GM23338 (cell line): ENCODE measurements around the gene RELN. TPM values are rescaled to one million over a fixed set of nuclear protein-coding genes. Genes with fewer than 3 reads are reported as not detected.

ENCODE experiments used
- ATAC-seq: fragments of 200-7000 bp; cut with Tn5 transposase; 3 replicates; pipeline ENCODE4 v1.9.1; 2020
- DNase-seq: peaks from one replicate; pipeline ENCODE4 v3.0.0-alpha.2; 2015; ENCODE audit warnings: low spot score
- H2AFZ ChIP-seq: fragments of 200-600 bp; sonication (generic); 2 replicates; pipeline ENCODE4 v1.8.0; 2016; ENCODE audit warnings: antibody characterized with exemption, mild to moderate bottlenecking, moderate library complexity
- H3F3A ChIP-seq: fragments of 200-600 bp; sonication (generic); replicated peaks from 2 replicates; pipeline ENCODE4 v1.8.0; 2017; ENCODE audit warnings: antibody characterized with exemption, mixed run types, low read depth
- H3K27ac ChIP-seq: fragments of 200-600 bp; sonication (generic); 2 replicates; pipeline ENCODE4 v1.6.1; 2016; ENCODE audit warnings: low read depth
- H3K27me3 ChIP-seq: fragments of 200-600 bp; sonication (generic); 2 replicates; pipeline ENCODE4 v1.8.0; 2016; ENCODE audit warnings: mild to moderate bottlenecking, mixed run types, moderate library complexity; ENCODE audit not compliant: insufficient read depth
- H3K36me3 ChIP-seq: fragments of 200-600 bp; sonication (generic); 2 replicates; pipeline ENCODE4 v1.8.0; 2016; ENCODE audit warnings: mild to moderate bottlenecking; ENCODE audit not compliant: insufficient read depth
- H3K4me1 ChIP-seq: fragments of 200-600 bp; sonication (generic); 2 replicates; pipeline ENCODE4 v1.8.0; 2016; ENCODE audit warnings: mild to moderate bottlenecking, moderate library complexity; ENCODE audit not compliant: insufficient read depth
- H3K4me2 ChIP-seq: fragments of 200-600 bp; sonication (generic); 2 replicates; pipeline ENCODE4 v1.7.1; 2017; ENCODE audit warnings: mixed run types
- H3K4me3 ChIP-seq: fragments of 200-600 bp; sonication (generic); 2 replicates; pipeline ENCODE4 v1.6.1; 2016; ENCODE audit warnings: mixed run types
- H3K79me2 ChIP-seq: fragments of 200-600 bp; sonication (generic); replicated peaks from 2 replicates; pipeline ENCODE4 v1.8.0; 2017; ENCODE audit warnings: mild to moderate bottlenecking; ENCODE audit not compliant: insufficient read depth
- H3K9me2 ChIP-seq: fragments of 200-600 bp; sonication (generic); 2 replicates; pipeline ENCODE4 v1.8.0; 2017; ENCODE audit not compliant: insufficient read depth
- H4K20me1 ChIP-seq: fragments of 200-600 bp; sonication (generic); replicated peaks from 2 replicates; pipeline ENCODE4 v1.8.0; 2017; ENCODE audit warnings: mild to moderate bottlenecking; ENCODE audit not compliant: insufficient read depth
- H3K27ac Mint-ChIP-seq: 2 replicates; pipeline ENCODE4 v1.8.0; 2020; ENCODE audit warnings: inconsistent platforms, mild to moderate bottlenecking, moderate library complexity, mixed read lengths
- H3K27me3 Mint-ChIP-seq: 3 replicates; pipeline ENCODE4 v1.8.0; 2022; ENCODE audit warnings: low read depth, mild to moderate bottlenecking, moderate library complexity, mixed read lengths, inconsistent platforms; ENCODE audit not compliant: insufficient read depth, poor library complexity
- H3K36me3 Mint-ChIP-seq: 3 replicates; pipeline ENCODE4 v1.8.0; 2021; ENCODE audit warnings: low read depth, mild to moderate bottlenecking, inconsistent platforms, moderate library complexity, mixed read lengths
- H3K4me1 Mint-ChIP-seq: 3 replicates; pipeline ENCODE4 v1.8.0; 2020; ENCODE audit warnings: mild to moderate bottlenecking, inconsistent platforms, mixed read lengths
- H3K4me3 Mint-ChIP-seq: 3 replicates; pipeline ENCODE4 v1.8.0; 2021; ENCODE audit warnings: moderate library complexity, mild to moderate bottlenecking, inconsistent platforms, mixed read lengths
- H3K9me3 Mint-ChIP-seq: 3 replicates; pipeline ENCODE4 v1.8.0; 2020; ENCODE audit warnings: moderate library complexity, mild to moderate bottlenecking, inconsistent platforms, mixed read lengths
- CREB1 ChIP-seq: fragments of 250-450 bp; sonication (Bioruptor Pico); IDR thresholded peaks from 2 replicates; pipeline ENCODE4 v1.5.0; 2020; ENCODE audit warnings: low read depth, mild to moderate bottlenecking, moderate library complexity
- EZH2 ChIP-seq: fragments of 200-600 bp; sonication (generic); IDR thresholded peaks from one replicate; pipeline ENCODE4 v1.8.0; 2017; ENCODE audit warnings: antibody characterized with exemption, mild to moderate bottlenecking, low read depth; ENCODE audit not compliant: unreplicated experiment
- EZH2phosphoT487 ChIP-seq: fragments of 200-600 bp; sonication (generic); IDR thresholded peaks from one replicate; pipeline ENCODE4 v1.8.1; 2018; ENCODE audit warnings: antibody characterized with exemption; ENCODE audit not compliant: unreplicated experiment
- JUNB ChIP-seq: IDR thresholded peaks from one replicate; pipeline ENCODE4 v1.6.1; 2016; ENCODE audit warnings: antibody characterized with exemption; ENCODE audit not compliant: unreplicated experiment
- NANOG ChIP-seq: IDR thresholded peaks from 2 replicates; pipeline ENCODE4 v1.6.1; 2016; ENCODE audit warnings: antibody characterized with exemption, borderline replicate concordance
- POLR2AphosphoS5 ChIP-seq: IDR thresholded peaks from 2 replicates; pipeline ENCODE4 v1.6.1; 2016; ENCODE audit warnings: antibody characterized with exemption, low read depth
- STAT1 ChIP-seq: IDR thresholded peaks from one replicate; pipeline ENCODE4 v1.6.1; 2016; ENCODE audit warnings: antibody characterized with exemption; ENCODE audit not compliant: unreplicated experiment
- ZNF114 ChIP-seq: fragments of 250-450 bp; sonication (Bioruptor Pico); IDR thresholded peaks from 2 replicates; pipeline ENCODE4 v1.5.0; 2020; ENCODE audit warnings: mild to moderate bottlenecking, moderate library complexity
- ZNF331 ChIP-seq: fragments of 250-450 bp; sonication (Bioruptor Pico); IDR thresholded peaks from 2 replicates; pipeline ENCODE4 v1.5.0; 2020; ENCODE audit warnings: low read depth, mild to moderate bottlenecking, moderate library complexity
- polyA plus RNA-seq: library from polyadenylated mRNA; unstranded; fragments of >200 nt; fragmentation: Nextera tagmentation; extraction: Ambion mirVana; gene quantifications from 2 replicates; pipeline ENCODE4 v1.2.1, GENCODE V29; 2016
- total RNA-seq: library from RNA; depleted of rRNA; stranded (reverse); fragments of >200 nt; shearing (Covaris generic); gene quantifications from 2 replicates; pipeline ENCODE4 v1.2.3, GENCODE V29; 2014
- TF ChIP-seq, protein P1 (sequence below), 2 experiments: fragments of 200-600 bp in 1 of 2; sonication (generic) in 1 of 2; conservative IDR thresholded peaks; 2 replicates each; pipeline versions ENCODE4 v1.5.1 to v1.6.1; 2016 to 2017; ENCODE audit warnings: antibody characterized with exemption in 2 of 2, low read depth in 2 of 2, mild to moderate bottlenecking in 2 of 2, moderate library complexity in 1 of 2
- TF ChIP-seq, protein P2 (sequence below): fragments of 250-450 bp; sonication (Bioruptor Pico); IDR thresholded peaks from 2 replicates; pipeline ENCODE4 v1.5.0; 2020; ENCODE audit warnings: mild to moderate bottlenecking, moderate library complexity
- TF ChIP-seq, protein P3 (sequence below): IDR thresholded peaks from 2 replicates; pipeline ENCODE4 v1.6.1; 2016; ENCODE audit warnings: antibody characterized with exemption
- TF ChIP-seq, protein P4 (sequence below): IDR thresholded peaks from one replicate; pipeline ENCODE4 v1.6.1; 2018; ENCODE audit warnings: antibody characterized with exemption; ENCODE audit not compliant: unreplicated experiment

Gene RELN
- total and polyA plus RNA-seq, 2 experiments from 2014 or later, result 0.10 to 0.76 TPM

DNA sequence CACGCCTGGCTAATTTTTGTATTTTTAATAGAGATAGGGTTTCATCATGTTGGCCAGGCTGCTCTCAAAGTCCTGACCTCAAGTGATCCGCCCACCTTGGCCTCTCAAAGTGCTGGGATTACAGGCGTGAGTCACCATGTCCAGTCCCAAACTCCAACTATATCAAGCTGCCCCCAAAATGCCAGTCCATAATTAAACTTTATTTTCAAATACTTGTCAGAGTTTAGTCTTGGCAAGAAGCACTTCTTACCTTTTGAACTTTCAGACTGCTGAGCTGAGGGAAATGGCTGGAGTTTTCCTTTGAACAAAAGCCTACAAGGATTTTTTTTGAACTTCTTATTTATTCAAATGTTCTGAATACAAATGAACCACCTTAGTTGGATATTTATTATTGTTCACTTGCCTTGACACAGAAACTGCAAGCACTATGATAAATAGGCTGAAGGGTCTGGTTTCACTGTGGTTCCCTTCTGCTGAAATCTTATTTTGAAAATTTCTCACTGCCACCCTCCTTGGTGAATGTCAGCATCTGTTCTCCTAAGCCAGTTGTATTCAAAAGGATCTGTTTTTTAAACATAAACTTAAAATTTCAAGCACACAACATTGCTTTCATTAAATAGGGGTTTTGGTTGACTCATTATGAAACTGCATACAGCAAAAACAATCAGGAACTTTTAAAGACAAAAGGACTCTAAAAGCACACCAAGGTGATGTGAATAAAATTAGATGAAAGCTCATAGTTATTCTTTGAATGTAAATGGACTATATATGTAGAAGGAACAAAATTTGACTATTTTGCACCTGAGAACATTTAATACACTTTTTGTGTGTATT, 441.8 kb downstream of the RELN start:
- Histone ChIP-seq H3K9me2 (no peaks in the 10 kb centered on the region), H3K27me3 (no peaks in the 10 kb centered on the region), H4K20me1 (no peaks in the 10 kb centered on the region), H3F3A (no peaks in the 10 kb centered on the region), H3K4me2 (no peak overlapping the region), H3K4me1 (no peaks in the 10 kb centered on the region), H2AFZ (no peak overlapping the region), H3K36me3 (no peaks in the 10 kb centered on the region), H3K79me2 (no peaks in the 10 kb centered on the region), H3K4me3 (no peak overlapping the region), H3K27ac (no peak overlapping the region)
- H3K4me1 Mint-ChIP-seq, result no peaks in the 10 kb centered on the region
- DNase-seq (no peak), ATAC-seq (no peak)
- TF ChIP-seq, protein P1, sequence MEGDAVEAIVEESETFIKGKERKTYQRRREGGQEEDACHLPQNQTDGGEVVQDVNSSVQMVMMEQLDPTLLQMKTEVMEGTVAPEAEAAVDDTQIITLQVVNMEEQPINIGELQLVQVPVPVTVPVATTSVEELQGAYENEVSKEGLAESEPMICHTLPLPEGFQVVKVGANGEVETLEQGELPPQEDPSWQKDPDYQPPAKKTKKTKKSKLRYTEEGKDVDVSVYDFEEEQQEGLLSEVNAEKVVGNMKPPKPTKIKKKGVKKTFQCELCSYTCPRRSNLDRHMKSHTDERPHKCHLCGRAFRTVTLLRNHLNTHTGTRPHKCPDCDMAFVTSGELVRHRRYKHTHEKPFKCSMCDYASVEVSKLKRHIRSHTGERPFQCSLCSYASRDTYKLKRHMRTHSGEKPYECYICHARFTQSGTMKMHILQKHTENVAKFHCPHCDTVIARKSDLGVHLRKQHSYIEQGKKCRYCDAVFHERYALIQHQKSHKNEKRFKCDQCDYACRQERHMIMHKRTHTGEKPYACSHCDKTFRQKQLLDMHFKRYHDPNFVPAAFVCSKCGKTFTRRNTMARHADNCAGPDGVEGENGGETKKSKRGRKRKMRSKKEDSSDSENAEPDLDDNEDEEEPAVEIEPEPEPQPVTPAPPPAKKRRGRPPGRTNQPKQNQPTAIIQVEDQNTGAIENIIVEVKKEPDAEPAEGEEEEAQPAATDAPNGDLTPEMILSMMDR (conservative IDR thresholded peaks at IDR 0.05; ENCODE audit: low read depth in 2 of 2), result no peak
- TF ChIP-seq EZH2, result no peak
- no peak for TF ChIP-seq NANOG
- TF ChIP-seq CREB1, result no peak
- TF ChIP-seq, protein P2, sequence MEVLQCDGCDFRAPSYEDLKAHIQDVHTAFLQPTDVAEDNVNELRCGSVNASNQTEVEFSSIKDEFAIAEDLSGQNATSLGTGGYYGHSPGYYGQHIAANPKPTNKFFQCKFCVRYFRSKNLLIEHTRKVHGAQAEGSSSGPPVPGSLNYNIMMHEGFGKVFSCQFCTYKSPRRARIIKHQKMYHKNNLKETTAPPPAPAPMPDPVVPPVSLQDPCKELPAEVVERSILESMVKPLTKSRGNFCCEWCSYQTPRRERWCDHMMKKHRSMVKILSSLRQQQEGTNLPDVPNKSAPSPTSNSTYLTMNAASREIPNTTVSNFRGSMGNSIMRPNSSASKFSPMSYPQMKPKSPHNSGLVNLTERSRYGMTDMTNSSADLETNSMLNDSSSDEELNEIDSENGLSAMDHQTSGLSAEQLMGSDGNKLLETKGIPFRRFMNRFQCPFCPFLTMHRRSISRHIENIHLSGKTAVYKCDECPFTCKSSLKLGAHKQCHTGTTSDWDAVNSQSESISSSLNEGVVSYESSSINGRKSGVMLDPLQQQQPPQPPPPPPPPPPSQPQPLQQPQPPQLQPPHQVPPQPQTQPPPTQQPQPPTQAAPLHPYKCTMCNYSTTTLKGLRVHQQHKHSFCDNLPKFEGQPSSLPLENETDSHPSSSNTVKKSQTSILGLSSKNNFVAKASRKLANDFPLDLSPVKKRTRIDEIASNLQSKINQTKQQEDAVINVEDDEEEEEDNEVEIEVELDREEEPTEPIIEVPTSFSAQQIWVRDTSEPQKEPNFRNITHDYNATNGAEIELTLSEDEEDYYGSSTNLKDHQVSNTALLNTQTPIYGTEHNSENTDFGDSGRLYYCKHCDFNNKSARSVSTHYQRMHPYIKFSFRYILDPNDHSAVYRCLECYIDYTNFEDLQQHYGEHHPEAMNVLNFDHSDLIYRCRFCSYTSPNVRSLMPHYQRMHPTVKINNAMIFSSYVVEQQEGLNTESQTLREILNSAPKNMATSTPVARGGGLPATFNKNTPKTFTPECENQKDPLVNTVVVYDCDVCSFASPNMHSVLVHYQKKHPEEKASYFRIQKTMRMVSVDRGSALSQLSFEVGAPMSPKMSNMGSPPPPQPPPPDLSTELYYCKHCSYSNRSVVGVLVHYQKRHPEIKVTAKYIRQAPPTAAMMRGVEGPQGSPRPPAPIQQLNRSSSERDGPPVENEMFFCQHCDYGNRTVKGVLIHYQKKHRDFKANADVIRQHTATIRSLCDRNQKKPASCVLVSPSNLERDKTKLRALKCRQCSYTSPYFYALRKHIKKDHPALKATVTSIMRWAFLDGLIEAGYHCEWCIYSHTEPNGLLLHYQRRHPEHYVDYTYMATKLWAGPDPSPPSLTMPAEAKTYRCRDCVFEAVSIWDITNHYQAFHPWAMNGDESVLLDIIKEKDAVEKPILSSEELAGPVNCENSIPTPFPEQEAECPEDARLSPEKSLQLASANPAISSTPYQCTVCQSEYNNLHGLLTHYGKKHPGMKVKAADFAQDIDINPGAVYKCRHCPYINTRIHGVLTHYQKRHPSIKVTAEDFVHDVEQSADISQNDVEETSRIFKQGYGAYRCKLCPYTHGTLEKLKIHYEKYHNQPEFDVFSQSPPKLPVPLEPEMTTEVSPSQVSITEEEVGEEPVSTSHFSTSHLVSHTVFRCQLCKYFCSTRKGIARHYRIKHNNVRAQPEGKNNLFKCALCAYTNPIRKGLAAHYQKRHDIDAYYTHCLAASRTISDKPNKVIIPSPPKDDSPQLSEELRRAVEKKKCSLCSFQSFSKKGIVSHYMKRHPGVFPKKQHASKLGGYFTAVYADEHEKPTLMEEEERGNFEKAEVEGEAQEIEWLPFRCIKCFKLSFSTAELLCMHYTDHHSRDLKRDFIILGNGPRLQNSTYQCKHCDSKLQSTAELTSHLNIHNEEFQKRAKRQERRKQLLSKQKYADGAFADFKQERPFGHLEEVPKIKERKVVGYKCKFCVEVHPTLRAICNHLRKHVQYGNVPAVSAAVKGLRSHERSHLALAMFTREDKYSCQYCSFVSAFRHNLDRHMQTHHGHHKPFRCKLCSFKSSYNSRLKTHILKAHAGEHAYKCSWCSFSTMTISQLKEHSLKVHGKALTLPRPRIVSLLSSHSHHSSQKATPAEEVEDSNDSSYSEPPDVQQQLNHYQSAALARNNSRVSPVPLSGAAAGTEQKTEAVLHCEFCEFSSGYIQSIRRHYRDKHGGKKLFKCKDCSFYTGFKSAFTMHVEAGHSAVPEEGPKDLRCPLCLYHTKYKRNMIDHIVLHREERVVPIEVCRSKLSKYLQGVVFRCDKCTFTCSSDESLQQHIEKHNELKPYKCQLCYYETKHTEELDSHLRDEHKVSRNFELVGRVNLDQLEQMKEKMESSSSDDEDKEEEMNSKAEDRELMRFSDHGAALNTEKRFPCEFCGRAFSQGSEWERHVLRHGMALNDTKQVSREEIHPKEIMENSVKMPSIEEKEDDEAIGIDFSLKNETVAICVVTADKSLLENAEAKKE (CRISPR knock-in tag), result no peak
- TF ChIP-seq ZNF331 (CRISPR knock-in tag), result no peak
- TF ChIP-seq ZNF114 (CRISPR knock-in tag), result no peak
- no peak for TF ChIP-seq EZH2phosphoT487
- TF ChIP-seq JUNB, result no peak
- TF ChIP-seq, protein P3, sequence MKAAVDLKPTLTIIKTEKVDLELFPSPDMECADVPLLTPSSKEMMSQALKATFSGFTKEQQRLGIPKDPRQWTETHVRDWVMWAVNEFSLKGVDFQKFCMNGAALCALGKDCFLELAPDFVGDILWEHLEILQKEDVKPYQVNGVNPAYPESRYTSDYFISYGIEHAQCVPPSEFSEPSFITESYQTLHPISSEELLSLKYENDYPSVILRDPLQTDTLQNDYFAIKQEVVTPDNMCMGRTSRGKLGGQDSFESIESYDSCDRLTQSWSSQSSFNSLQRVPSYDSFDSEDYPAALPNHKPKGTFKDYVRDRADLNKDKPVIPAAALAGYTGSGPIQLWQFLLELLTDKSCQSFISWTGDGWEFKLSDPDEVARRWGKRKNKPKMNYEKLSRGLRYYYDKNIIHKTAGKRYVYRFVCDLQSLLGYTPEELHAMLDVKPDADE, result no peak
- no peak for TF ChIP-seq STAT1
- no peak for TF ChIP-seq POLR2AphosphoS5
- TF ChIP-seq, protein P4, sequence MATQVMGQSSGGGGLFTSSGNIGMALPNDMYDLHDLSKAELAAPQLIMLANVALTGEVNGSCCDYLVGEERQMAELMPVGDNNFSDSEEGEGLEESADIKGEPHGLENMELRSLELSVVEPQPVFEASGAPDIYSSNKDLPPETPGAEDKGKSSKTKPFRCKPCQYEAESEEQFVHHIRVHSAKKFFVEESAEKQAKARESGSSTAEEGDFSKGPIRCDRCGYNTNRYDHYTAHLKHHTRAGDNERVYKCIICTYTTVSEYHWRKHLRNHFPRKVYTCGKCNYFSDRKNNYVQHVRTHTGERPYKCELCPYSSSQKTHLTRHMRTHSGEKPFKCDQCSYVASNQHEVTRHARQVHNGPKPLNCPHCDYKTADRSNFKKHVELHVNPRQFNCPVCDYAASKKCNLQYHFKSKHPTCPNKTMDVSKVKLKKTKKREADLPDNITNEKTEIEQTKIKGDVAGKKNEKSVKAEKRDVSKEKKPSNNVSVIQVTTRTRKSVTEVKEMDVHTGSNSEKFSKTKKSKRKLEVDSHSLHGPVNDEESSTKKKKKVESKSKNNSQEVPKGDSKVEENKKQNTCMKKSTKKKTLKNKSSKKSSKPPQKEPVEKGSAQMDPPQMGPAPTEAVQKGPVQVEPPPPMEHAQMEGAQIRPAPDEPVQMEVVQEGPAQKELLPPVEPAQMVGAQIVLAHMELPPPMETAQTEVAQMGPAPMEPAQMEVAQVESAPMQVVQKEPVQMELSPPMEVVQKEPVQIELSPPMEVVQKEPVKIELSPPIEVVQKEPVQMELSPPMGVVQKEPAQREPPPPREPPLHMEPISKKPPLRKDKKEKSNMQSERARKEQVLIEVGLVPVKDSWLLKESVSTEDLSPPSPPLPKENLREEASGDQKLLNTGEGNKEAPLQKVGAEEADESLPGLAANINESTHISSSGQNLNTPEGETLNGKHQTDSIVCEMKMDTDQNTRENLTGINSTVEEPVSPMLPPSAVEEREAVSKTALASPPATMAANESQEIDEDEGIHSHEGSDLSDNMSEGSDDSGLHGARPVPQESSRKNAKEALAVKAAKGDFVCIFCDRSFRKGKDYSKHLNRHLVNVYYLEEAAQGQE, result no peak
- H3K27me3 Mint-ChIP-seq, result no peaks in the 10 kb centered on the region
- no peak overlapping the region for H3K4me3 Mint-ChIP-seq
- no peaks in the 10 kb centered on the region for H3K9me3 Mint-ChIP-seq
- no peak overlapping the region for H3K27ac Mint-ChIP-seq
- no peaks in the 10 kb centered on the region for H3K36me3 Mint-ChIP-seq
